ENCODE data around the gene TMC8. TPM values are rescaled to one million over a fixed set of nuclear protein-coding genes. Genes with fewer than 3 reads are reported as not detected.
A peak's percentile ranks its signal among the peaks of the same experiment; 100 is the strongest.

The TMC8 gene
- polyA plus RNA-seq, 1 experiment: not detected

DNA sequence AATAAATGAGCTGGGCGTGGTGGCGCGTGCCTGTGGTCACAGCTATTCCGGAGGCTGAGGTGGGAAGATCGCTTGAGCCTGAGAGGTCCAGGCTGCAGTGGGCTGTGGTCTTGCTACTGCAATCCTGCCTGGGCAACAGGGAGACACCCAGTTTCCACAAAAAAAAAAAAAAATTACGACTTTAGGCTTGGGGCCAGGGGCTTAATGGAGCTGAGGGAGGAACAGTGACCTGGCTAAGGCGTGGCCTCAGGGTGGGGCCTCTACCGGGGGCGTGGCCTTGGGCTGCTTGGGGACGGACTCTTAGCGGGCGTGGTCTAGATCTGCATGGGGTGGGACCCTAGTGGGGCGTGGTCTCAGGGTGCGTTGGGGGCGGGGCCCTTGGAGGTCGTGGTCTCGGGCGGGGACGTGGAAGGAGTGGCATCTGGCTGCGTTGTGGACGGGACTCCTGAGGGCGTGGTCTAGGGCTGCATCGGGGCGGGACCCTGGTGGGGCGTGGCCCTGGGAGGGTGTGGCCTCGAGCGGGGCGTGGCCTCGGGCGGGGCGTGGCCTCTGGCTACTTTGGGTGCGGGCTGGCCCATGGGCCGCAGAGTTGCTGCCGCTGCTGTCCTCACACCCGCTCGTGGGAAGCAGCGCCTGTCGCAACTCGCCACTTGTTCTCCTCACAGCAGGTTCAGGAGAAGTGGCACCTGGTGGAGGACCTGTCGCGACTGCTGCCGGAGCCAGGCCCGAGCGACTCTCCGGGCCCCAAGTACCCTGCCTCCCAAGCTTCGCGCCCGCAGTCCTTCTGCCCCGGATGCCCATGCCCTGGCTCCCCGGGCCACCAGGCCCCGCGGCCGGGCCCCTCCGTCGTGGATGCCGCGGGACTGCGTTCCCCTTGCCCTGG is 9.8 kb downstream of the TMC8 start:
- Histone ChIP-seq H3K27me3 (ENCODE audit: control insufficient read depth, insufficient read depth, low read length) (peaks cover 2% of the 10 kb centered on the region), H3K9me3 (ENCODE audit: control insufficient read depth, insufficient read depth, low read length) (peaks cover 5% of the 10 kb centered on the region; the same call in 1 of the 2 replicates), H3K4me3 (ENCODE audit: low read depth, low read length) (no peak overlapping the region), H3K27ac (ENCODE audit: low read depth, low read length) (no peak overlapping the region)
- ChIA-PET POLR2A (interaction anchor here (0.7 kb wide), 1 partner anchor 194 kb away, joined by 3 read pairs; no protein-coding TSS in a partner anchor), CTCF (interaction anchor here (0.7 kb wide), 1 partner anchor 121 kb away, joined by 4 read pairs; no protein-coding TSS in a partner anchor)
- DNase-seq (ENCODE audit: low read depth, low spot score): no peak
- no peak for TF ChIP-seq CTCF (IDR thresholded peaks at IDR 0.05; ENCODE audit: low read depth, low read length)

GRCh38 chr17:78141437-78142118 is 11.0 kb downstream of the TMC8 start:
- H3K4me3 ChIP-seq (ENCODE audit: low read depth, low read length): no peak overlapping the region
- POLR2A ChIA-PET: interaction anchor here (0.5 to 1.3 kb wide), 3 partner anchors 14 to 810 kb away, joined by 3 to 5 read pairs (median 4); partner anchors contain the start of gene TK1
- no peak for TF ChIP-seq CTCF (IDR thresholded peaks at IDR 0.05; ENCODE audit: low read depth, low read length)
- peaks cover 5% of the 10 kb centered on the region; the same call in 1 of the 2 replicates for H3K9me3 ChIP-seq (ENCODE audit: control insufficient read depth, insufficient read depth, low read length)
- no peaks in the 10 kb centered on the region for H3K27me3 ChIP-seq (ENCODE audit: control insufficient read depth, insufficient read depth, low read length)
- H3K27ac ChIP-seq (ENCODE audit: low read depth, low read length): no peak overlapping the region
- CTCF ChIA-PET: interaction anchor here (0.5 to 1.3 kb wide), 4 partner anchors 11 to 1972 kb away, joined by 3 to 4 read pairs (median 3); partner anchors contain the start of genes TK1 and TMC8
- DNase-seq (ENCODE audit: low read depth, low spot score): no peak

- peak; percentile 18 for DNase-seq (ENCODE audit: low read depth, low spot score)
- H3K27me3 ChIP-seq (ENCODE audit: control insufficient read depth, insufficient read depth, low read length): no peaks in the 10 kb centered on the region
- no peak overlapping the region for H3K27ac ChIP-seq (ENCODE audit: low read depth, low read length)
- ChIA-PET POLR2A (interaction anchor here (0.5 to 1.3 kb wide), 5 partner anchors 15 to 811 kb away, joined by 3 to 7 read pairs (median 4); partner anchors contain the start of gene TK1), CTCF (interaction anchor here (0.7 to 1.3 kb wide), 3 partner anchors 12 to 129 kb away, joined by 3 to 4 read pairs (median 3); partner anchors contain the start of genes TK1 and TMC8)
- no peak for TF ChIP-seq CTCF (IDR thresholded peaks at IDR 0.05; ENCODE audit: low read depth, low read length)
- H3K4me3 ChIP-seq (ENCODE audit: low read depth, low read length): no peak overlapping the region
- peaks cover 5% of the 10 kb centered on the region; the same call in 1 of the 2 replicates for H3K9me3 ChIP-seq (ENCODE audit: control insufficient read depth, insufficient read depth, low read length)
Observed at GRCh38 chr17:78142119-78142861, 11.7 kb downstream of the TMC8 start.

- ChIA-PET POLR2A (interaction anchor here (0.5 kb wide), 1 partner anchor 55 kb away, joined by 4 read pairs; no protein-coding TSS in a partner anchor), CTCF (no interaction called here)
- Histone ChIP-seq H3K27me3 (ENCODE audit: control insufficient read depth, insufficient read depth, low read length) (no peaks in the 10 kb centered on the region), H3K27ac (ENCODE audit: low read depth, low read length) (no peak overlapping the region), H3K9me3 (ENCODE audit: control insufficient read depth, insufficient read depth, low read length) (peaks cover 5% of the 10 kb centered on the region; the same call in 1 of the 2 replicates), H3K4me3 (ENCODE audit: low read depth, low read length) (no peak overlapping the region)
- no peak for TF ChIP-seq CTCF (IDR thresholded peaks at IDR 0.05; ENCODE audit: low read depth, low read length)
- DNase-seq (ENCODE audit: low read depth, low spot score): no peak
Observed at GRCh38 chr17:78143214-78144146, 12.9 kb downstream of the TMC8 start.

Data from AG04450 (cell line).